K562 (cell line): ENCODE data around the gene RAB24. TPM values are rescaled to one million over a fixed set of nuclear protein-coding genes. Genes with fewer than 3 reads are reported as not detected.

ENCODE experiments used
- FOXP1 ChIP-seq: sonication (generic); formaldehyde crosslinking; IDR thresholded peaks from 2 replicates; pipeline ENCODE4 v1.8.0; 2022; ENCODE audit warnings: mild to moderate bottlenecking, missing genetic modification reagents
- GTF2E2 ChIP-seq: fragments of 200-800 bp; sonication (Bioruptor generic); IDR thresholded peaks from 2 replicates; pipeline ENCODE4 v1.6.1; 2016; ENCODE audit warnings: missing genetic modification characterization, missing compliant biosample characterization
- HDAC3 ChIP-seq: fragments of 450-650 bp; IDR thresholded peaks from 2 replicates; pipeline ENCODE4 v1.6.1; 2018; ENCODE audit warnings: borderline replicate concordance, mild to moderate bottlenecking, moderate library complexity; ENCODE audit not compliant: partially characterized antibody
- PTBP1 ChIP-seq: fragments of 200-400 bp; formaldehyde crosslinking; IDR thresholded peaks from 2 replicates; pipeline ENCODE4 v1.6.1; 2017; ENCODE audit warnings: low read depth, low read length
- SPI1 ChIP-seq: IDR thresholded peaks from 2 replicates; pipeline ENCODE4 v1.6.1; 2011; ENCODE audit warnings: low read depth, low read length, control low read depth, borderline replicate concordance
- SRSF7 ChIP-seq: fragments of 200-400 bp; formaldehyde crosslinking; optimal IDR thresholded peaks from 2 replicates; pipeline ENCODE3; 2017; ENCODE audit warnings: mild to moderate bottlenecking, low read depth, low read length
- YY1 ChIP-seq, 3 experiments: IDR thresholded peaks; 2 replicates each; pipeline ENCODE4 v1.6.1; 2011; ENCODE audit warnings: low read length in 2 of 3, mild to moderate bottlenecking in 2 of 3, moderate library complexity in 2 of 3, borderline replicate concordance in 1 of 3, control low read depth in 1 of 3, low read depth in 1 of 3; ENCODE audit not compliant: insufficient read depth in 3 of 3, insufficient replicate concordance in 2 of 3, control insufficient read depth in 1 of 3, insufficient read length in 1 of 3; ENCODE audit errors: extremely low read depth in 1 of 3
- ZNF695 ChIP-seq: fragments of 450-650 bp; formaldehyde crosslinking; IDR thresholded peaks from 2 replicates; pipeline ENCODE4 v1.4.0; 2020; ENCODE audit warnings: mild to moderate bottlenecking, moderate library complexity
- polyA plus RNA-seq, 8 experiments: library from polyadenylated mRNA; depleted of rRNA in 4 of 8; stranded (reverse) in 5 of 8; unstranded in 3 of 8; fragments of >200 nt; fragmentation: Nextera tagmentation in 2 of 8; fragmentation: Illumina TruSeq in 1 of 8; extraction: Ambion mirVana in 2 of 8; extraction: Trizol in 1 of 8; gene quantifications; 2 replicates each; pipeline versions ENCODE4 v1.2.1 to v1.2.3, GENCODE V29; 2011 to 2014; ENCODE audit warnings: inconsistent platforms in 1 of 8, missing spikeins in 1 of 8
- total RNA-seq, 7 experiments: library from RNA; depleted of rRNA in 6 of 7; stranded (reverse); fragments of >200 nt in 6 of 7; fragmentation: Illumina TruSeq in 2 of 7; extraction: Trizol in 2 of 7; gene quantifications; 2 replicates each; pipeline versions ENCODE4 v1.2.1 to v1.2.3, GENCODE V29; 2011 to 2021; ENCODE audit warnings: low replicate concordance in 1 of 7
- TF ChIP-seq, protein P1 (sequence below), 2 experiments: fragments of 450-650 bp; IDR thresholded peaks; 2 replicates each; pipeline ENCODE4 v1.6.1; 2018; ENCODE audit warnings: mild to moderate bottlenecking in 2 of 2, low read depth in 1 of 2; ENCODE audit not compliant: partially characterized antibody in 2 of 2
- TF ChIP-seq, protein P2 (sequence below): sonication (generic); formaldehyde crosslinking; IDR thresholded peaks from 2 replicates; pipeline ENCODE4 v1.8.0; 2022; ENCODE audit warnings: mild to moderate bottlenecking, low read depth, missing genetic modification reagents
- TF ChIP-seq, protein P3 (sequence below): fragments of 450-650 bp; IDR thresholded peaks from 2 replicates; pipeline ENCODE4 v1.6.1; 2016; ENCODE audit warnings: borderline replicate concordance

The RAB24 gene
- total and polyA plus RNA-seq, 9 of the 15 experiments (the other 6 are each of a cell fraction or from before 2014, with no cell fraction given) = 13.9 to 107 (median 34.8) TPM

DNA sequence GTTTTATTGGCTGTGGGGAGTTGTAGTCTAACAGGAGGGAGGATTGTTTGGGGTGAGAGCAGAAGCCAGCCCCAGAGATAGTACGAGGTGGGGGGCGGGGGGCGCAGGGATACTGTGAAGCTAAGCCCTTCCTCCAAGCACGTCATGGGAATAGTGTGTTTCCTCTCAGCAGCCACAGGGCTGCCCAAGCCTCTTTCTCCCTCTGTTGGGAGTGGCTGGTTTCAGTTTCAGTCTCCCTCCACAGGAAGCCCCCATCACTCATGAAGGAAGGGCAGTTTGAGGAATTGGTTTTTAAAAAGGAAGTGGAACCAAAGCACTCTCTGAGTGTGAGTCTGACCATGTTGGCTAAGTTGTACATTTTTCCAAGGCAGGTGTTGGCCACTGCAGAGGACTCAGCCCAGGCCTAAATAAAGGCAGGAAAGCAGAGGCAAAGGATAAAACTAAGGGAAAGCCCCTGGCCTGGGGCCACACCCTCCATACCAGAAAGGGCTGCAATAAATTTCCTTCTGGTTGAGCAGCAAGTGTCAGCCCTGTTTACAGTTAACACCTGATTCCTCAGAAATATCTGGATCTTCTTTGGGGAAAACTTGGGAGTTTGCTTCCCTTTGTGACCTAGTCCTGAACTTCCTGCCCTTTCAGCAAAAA lies 3.2 kb downstream of the RAB24 start (continued):
- TF ChIP-seq, protein P1, sequence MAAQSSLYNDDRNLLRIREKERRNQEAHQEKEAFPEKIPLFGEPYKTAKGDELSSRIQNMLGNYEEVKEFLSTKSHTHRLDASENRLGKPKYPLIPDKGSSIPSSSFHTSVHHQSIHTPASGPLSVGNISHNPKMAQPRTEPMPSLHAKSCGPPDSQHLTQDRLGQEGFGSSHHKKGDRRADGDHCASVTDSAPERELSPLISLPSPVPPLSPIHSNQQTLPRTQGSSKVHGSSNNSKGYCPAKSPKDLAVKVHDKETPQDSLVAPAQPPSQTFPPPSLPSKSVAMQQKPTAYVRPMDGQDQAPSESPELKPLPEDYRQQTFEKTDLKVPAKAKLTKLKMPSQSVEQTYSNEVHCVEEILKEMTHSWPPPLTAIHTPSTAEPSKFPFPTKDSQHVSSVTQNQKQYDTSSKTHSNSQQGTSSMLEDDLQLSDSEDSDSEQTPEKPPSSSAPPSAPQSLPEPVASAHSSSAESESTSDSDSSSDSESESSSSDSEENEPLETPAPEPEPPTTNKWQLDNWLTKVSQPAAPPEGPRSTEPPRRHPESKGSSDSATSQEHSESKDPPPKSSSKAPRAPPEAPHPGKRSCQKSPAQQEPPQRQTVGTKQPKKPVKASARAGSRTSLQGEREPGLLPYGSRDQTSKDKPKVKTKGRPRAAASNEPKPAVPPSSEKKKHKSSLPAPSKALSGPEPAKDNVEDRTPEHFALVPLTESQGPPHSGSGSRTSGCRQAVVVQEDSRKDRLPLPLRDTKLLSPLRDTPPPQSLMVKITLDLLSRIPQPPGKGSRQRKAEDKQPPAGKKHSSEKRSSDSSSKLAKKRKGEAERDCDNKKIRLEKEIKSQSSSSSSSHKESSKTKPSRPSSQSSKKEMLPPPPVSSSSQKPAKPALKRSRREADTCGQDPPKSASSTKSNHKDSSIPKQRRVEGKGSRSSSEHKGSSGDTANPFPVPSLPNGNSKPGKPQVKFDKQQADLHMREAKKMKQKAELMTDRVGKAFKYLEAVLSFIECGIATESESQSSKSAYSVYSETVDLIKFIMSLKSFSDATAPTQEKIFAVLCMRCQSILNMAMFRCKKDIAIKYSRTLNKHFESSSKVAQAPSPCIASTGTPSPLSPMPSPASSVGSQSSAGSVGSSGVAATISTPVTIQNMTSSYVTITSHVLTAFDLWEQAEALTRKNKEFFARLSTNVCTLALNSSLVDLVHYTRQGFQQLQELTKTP (IDR thresholded peaks at IDR 0.05; ENCODE audit: low read depth in 1 of 2, partially characterized antibody in 2 of 2) = no peak
- TF ChIP-seq, protein P2, sequence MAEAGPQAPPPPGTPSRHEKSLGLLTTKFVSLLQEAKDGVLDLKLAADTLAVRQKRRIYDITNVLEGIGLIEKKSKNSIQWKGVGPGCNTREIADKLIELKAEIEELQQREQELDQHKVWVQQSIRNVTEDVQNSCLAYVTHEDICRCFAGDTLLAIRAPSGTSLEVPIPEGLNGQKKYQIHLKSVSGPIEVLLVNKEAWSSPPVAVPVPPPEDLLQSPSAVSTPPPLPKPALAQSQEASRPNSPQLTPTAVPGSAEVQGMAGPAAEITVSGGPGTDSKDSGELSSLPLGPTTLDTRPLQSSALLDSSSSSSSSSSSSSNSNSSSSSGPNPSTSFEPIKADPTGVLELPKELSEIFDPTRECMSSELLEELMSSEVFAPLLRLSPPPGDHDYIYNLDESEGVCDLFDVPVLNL = no peak
- peak; percentile 93 for TF ChIP-seq SPI1
- no peak for TF ChIP-seq PTBP1
- TF ChIP-seq, protein P3, sequence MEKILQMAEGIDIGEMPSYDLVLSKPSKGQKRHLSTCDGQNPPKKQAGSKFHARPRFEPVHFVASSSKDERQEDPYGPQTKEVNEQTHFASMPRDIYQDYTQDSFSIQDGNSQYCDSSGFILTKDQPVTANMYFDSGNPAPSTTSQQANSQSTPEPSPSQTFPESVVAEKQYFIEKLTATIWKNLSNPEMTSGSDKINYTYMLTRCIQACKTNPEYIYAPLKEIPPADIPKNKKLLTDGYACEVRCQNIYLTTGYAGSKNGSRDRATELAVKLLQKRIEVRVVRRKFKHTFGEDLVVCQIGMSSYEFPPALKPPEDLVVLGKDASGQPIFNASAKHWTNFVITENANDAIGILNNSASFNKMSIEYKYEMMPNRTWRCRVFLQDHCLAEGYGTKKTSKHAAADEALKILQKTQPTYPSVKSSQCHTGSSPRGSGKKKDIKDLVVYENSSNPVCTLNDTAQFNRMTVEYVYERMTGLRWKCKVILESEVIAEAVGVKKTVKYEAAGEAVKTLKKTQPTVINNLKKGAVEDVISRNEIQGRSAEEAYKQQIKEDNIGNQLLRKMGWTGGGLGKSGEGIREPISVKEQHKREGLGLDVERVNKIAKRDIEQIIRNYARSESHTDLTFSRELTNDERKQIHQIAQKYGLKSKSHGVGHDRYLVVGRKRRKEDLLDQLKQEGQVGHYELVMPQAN = no peak
- TF ChIP-seq YY1 (IDR thresholded peaks at IDR 0.05; ENCODE audit: borderline replicate concordance in 1 of 3, control insufficient read depth in 1 of 3, extremely low read depth in 1 of 3, insufficient read depth in 3 of 3, insufficient read length in 1 of 3, insufficient replicate concordance in 2 of 3, low read depth in 1 of 3, low read length in 2 of 3) = peak in 1 of 3 experiments; percentile 19
- no peak for TF ChIP-seq SRSF7
- TF ChIP-seq FOXP1 (CRISPR knock-in tag) = 0 out of 2 replicates have a peak, but pooled peaks have one; percentile 34
- TF ChIP-seq GTF2E2 = no peak
- no peak for TF ChIP-seq ZNF695
- no peak for TF ChIP-seq HDAC3
